DMS53 treated with DMSO at 0.1 percent for 48 hours (cell line): Measurements from ENCODE around the gene KCNIP1.

Experiments
- DNase-seq: peaks from one replicate; lab custom pipeline; 2025; ENCODE audit not compliant: unreplicated experiment; lab: John Stamatoyannopoulos, UW

KCNIP1 gene

GRCh38 chr5:170482511-170482910 is 21.3 kb upstream of the KCNIP1 start:
- no peak for DNase-seq

GRCh38 chr5:170483701-170484458 is 19.9 kb upstream of the KCNIP1 start:
- DNase-seq = no peak

- no peak for DNase-seq
Observed at GRCh38 chr5:170484459-170484831, 19.4 kb upstream of the KCNIP1 start.

DNA sequence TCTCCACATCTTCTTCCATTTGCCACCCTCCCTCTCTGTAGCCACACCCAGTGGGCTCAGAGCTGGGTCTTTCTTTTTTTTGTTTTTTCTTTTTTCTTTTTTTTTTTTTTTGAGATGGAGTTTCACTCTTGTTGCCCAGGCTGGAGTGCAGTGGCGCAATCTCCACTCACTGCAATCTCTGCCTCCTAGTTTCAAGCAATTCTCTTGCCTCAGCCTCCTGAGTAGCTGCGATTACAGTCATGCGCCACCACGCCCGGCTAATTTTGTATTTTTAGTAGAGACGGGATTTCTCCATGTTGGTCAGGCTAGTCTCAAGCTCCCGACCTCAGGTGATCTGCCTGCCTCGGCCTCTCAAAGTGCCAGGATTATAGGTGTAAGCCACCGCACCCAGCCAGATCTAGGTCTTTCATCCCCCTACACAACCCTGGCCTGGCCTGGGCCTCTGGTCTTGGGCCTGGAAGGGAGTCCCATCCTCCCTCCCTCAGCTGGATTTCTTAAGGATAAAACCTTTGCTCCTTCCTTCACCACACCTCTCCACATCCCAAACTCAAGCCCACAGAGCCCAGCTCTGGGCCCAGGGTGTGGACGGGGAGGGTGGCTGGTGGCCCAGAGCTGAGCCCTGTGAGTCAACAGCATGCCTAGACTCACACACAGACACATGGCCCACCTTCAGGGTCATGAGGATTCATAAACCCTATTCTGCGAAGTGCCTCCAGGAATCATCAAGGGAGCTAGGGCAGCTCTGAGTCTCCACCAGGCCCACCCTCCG is 18.8 kb upstream of the KCNIP1 start:
- DNase-seq = no peak

DNA sequence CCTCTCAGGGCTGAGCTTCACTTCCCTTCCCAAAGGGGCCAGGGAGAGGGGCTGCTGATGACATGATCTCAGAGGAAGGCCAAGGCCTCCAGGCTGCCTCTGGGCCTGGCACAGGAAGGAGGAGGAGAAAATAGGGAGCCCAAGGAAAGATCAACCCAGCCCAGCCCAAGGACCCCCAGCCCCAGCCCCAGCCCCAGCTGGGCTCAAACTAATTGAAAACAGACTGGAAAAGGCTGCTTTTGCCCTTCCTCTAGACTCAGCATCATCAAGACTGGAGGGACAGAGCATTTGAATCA is 18.3 kb upstream of the KCNIP1 start:
- DNase-seq = no peak

DNA sequence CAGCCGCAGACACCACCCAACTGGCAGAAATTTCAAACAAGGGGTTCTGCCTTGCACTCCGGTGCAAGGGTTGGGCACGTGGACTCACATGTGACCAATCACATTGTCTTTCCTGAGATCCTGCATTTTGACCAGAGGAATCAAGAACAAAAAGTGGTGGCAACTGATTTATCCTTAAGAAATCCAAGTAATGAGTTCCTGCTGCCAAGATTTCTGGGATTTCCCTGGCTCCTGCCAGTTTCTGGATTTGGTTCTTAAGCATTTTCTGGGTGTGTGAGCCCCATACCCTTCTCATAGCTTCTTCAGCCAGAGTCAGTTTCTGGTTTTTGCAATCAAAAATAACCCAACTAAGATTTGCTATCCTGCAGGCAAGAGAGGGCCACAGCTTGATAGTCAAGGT is 17.4 kb upstream of the KCNIP1 start:
- DNase-seq = no peak

GRCh38 chr5:170488570-170488969 is 15.2 kb upstream of the KCNIP1 start:
- no peak for DNase-seq

- no peak for DNase-seq
Observed at GRCh38 chr5:170489199-170489598, 14.6 kb upstream of the KCNIP1 start.

GRCh38 chr5:170490381-170490780 is 13.4 kb upstream of the KCNIP1 start:
- DNase-seq = no peak

- DNase-seq = no peak
Observed at GRCh38 chr5:170491479-170491878, 12.3 kb upstream of the KCNIP1 start.

DNA sequence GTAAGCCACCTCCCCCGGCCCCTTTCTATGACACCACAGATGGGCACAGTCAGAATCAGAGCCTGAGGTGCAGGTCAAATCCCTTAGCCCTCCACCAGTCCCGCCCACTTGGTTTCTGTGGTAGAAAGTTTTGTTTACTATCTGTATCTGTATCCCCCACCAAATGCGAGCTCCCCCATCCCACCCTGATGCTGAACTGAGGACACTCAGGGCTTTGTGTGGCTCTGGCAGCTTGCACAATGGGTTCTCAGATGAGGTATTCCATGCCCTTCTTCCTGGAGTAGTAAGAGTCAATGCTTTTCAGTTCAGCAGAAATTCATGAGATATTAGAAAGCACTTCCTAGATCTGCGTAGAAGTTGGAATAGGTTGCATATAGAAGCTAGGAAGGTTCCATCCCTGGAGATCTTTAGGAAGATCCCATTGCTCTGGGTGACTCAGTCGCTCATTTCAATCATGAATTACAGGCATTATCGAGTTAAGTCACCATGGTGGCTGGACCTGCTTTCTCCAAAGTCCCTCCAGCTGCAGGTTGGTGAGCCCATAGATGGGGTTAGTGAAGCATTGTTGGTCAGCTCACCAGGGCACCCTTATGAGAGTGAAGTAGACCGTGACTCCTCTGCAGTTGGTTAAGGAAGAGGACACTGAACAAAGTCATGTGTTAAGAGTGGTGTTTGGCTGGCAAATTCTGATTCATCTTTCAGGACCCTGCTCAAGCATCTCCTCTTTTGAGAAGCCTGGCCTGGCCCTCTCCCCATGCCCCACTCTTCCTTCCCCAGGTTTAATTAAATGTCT is 10.6 kb upstream of the KCNIP1 start:
- no peak for DNase-seq

GRCh38 chr5:170494041-170494440 is 9.8 kb upstream of the KCNIP1 start:
- no peak for DNase-seq

GRCh38 chr5:170495825-170496661 is 7.8 kb upstream of the KCNIP1 start:
- no peak for DNase-seq

DNA sequence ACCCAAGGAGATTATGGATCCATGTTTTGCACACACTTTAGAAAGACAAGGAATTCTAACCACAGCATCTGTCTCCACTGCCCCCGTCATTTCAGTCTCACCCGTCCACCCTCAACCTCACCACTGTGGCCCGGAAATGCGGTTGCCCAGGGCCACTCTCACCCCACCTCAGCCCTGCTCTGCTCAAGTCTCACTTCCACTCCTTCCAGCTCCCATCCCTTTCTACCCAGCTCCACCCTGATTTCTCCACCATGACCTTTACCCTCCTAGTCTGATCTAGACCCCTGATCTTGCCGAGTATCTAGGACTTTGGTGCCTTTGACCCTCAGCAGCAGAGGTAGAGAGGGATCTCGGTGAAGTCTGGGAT is 7.2 kb upstream of the KCNIP1 start:
- no peak for DNase-seq

- no peak for DNase-seq
Observed at GRCh38 chr5:170497311-170498038, 6.3 kb upstream of the KCNIP1 start.

DNA sequence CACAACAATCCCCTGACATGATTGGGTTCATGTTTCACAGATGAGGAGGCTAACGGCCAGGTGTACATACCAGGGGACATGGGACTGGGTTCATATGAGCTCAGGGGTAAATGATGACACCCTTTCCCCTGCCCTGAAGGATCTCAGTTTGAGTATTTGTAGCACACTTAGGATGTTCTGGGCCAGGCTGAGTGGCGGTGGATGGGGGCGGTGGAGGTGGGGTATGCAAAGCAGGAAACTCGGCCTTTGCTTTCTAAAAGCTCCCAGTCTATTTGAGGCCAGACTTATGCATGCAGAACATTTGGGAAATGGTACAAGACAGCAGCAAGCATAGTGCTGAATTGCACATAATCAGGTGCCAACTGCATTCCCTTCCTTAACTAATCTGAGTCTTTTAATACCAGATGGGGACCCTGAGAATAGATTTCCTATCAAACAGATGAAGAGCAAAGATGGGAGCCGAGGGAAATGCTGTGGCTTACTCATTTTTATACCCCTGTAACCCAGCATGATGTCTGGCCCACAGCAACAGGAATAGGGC is 4.9 kb upstream of the KCNIP1 start:
- no peak for DNase-seq

DNA sequence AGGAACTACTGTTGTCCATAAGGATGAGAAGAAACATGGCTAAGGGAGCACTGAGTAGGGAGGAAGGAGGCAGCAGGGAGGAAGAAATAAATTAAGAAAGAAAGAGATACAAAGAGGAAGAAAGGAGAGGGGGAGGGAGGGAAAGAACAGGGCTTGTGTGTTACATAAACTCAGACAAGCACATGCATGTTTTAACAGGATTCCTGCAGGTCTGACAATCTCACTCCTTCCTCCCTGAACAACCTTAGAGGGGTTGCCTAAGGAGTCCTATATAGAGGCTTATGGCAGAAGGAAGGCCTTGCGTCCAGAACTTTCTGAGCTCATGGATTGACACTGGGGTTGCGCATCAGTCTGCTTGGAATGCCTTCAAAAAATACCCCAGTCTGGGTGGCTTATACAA is 4.2 kb upstream of the KCNIP1 start:
- no peak for DNase-seq

GRCh38 chr5:170501361-170501760 is 2.5 kb upstream of the KCNIP1 start:
- DNase-seq = no peak

DNA sequence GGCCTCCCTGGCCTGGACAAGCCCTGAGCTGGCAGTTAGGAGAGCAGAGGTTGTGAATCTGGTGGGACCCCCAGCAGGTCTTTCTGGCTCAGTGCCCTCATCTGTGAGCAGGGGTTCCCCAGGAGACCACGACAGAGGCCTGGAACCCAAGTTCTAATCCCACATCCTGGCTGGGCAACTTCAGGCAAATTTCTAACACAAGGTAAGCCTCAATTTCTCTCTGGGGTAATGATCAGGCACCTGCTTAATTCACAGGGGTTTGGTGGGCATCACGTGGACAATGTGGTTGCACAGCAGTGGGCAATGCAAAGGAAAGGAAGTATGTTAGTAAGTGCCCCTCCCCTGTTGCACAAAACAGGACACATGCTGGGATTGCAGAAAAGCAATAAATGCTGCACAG is 1.9 kb upstream of the KCNIP1 start:
- DNase-seq = no peak

GRCh38 chr5:170504616-170505266 is 921 bp downstream of the KCNIP1 start:
- DNase-seq = no peak
